Kidney epithelial cell (primary cell): ENCODE data around the gene SDK2. TPM values are rescaled to one million over a fixed set of nuclear protein-coding genes. Genes with fewer than 3 reads are reported as not detected.
"Not testable (repeated sequence)": the region's sequence is repeated elsewhere in the genome, so short reads cannot be mapped to it uniquely, and the experiment has no call there.

Experiments used
- DNase-seq: peaks from one replicate; pipeline ENCODE4 v3.0.0-alpha.2; 2010; ENCODE audit warnings: low read depth
- H3K27me3 ChIP-seq: 2 replicates; pipeline ENCODE4 v1.6.0; 2011; ENCODE audit warnings: low read length; ENCODE audit not compliant: control insufficient read depth, insufficient read depth
- H3K36me3 ChIP-seq: 2 replicates; pipeline ENCODE4 v1.5.1; 2011; ENCODE audit warnings: low read length; ENCODE audit not compliant: control insufficient read depth, insufficient read depth
- H3K4me3 ChIP-seq: 2 replicates; pipeline ENCODE4 v1.5.1; 2011; ENCODE audit warnings: low read depth, mild to moderate bottlenecking, control low read depth, low read length
- CTCF ChIP-seq: IDR thresholded peaks from 2 replicates; pipeline ENCODE4 v1.5.1; 2011; ENCODE audit warnings: mild to moderate bottlenecking, moderate library complexity, low read length, control low read depth, inconsistent platforms; ENCODE audit not compliant: insufficient read depth, poor library complexity, severe bottlenecking
- total RNA-seq: library from RNA; depleted of rRNA; stranded (reverse); fragments of >200 nt; gene quantifications from 2 replicates; pipeline ENCODE4 v1.2.3, GENCODE V29; 2015

SDK2 gene
- total RNA-seq, 1 donor from 2014 or later: 1.2 TPM

- TF ChIP-seq CTCF: no peak
- H3K4me3 ChIP-seq: no peak overlapping the region
- peaks cover 3% of the 10 kb centered on the region for H3K27me3 ChIP-seq
- DNase-seq: no peak
- H3K36me3 ChIP-seq: no peaks in the 10 kb centered on the region
Measured at GRCh38 chr17:73480740-73481139, 163.5 kb downstream of the SDK2 start.

- Histone ChIP-seq H3K36me3 (no peaks in the 10 kb centered on the region), H3K4me3 (no peak overlapping the region), H3K27me3 (peaks cover 3% of the 10 kb centered on the region)
- TF ChIP-seq CTCF: no peak
- DNase-seq: no peak
Measured at GRCh38 chr17:73478768-73479424, 165.3 kb downstream of the SDK2 start.

DNA sequence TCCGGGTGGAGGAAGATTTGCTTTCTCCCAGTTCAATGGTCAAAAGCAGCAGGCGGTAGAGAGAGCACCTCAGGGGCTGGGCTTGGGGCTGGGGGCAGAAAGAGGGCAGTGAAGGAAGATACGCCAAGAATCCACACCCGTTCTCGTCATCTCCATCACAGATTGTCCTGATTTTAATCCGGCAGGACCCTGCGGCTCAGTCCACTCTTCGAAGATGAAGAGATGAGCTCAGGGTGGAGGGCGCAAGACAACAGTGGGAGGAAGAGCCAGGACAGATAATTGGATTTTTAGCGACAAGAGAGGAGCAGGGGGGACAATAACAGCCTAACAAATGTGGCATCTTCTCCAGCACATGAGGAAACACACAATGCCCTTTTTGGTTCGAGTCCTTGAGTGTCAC lies 165.9 kb downstream of the SDK2 start:
- peaks cover 3% of the 10 kb centered on the region for H3K27me3 ChIP-seq

GRCh38 chr17:73476890-73477350 lies 167.3 kb downstream of the SDK2 start:
- no peak for TF ChIP-seq CTCF
- H3K27me3 ChIP-seq: peaks cover 3% of the 10 kb centered on the region
- no peak for DNase-seq
- H3K36me3 ChIP-seq: no peaks in the 10 kb centered on the region
- no peak overlapping the region for H3K4me3 ChIP-seq

More for the DNA sequence above, 165.9 kb downstream of the SDK2 start:
- Histone ChIP-seq H3K36me3 (no peaks in the 10 kb centered on the region), H3K4me3 (no peak overlapping the region)
- no peak for DNase-seq
- no peak for TF ChIP-seq CTCF

- no peak overlapping the region for H3K4me3 ChIP-seq
- peaks cover 3% of the 10 kb centered on the region for H3K27me3 ChIP-seq
- DNase-seq: no peak
- TF ChIP-seq CTCF: no peak
- H3K36me3 ChIP-seq: no peaks in the 10 kb centered on the region
Measured at GRCh38 chr17:73474370-73474988, 169.8 kb downstream of the SDK2 start.

DNA sequence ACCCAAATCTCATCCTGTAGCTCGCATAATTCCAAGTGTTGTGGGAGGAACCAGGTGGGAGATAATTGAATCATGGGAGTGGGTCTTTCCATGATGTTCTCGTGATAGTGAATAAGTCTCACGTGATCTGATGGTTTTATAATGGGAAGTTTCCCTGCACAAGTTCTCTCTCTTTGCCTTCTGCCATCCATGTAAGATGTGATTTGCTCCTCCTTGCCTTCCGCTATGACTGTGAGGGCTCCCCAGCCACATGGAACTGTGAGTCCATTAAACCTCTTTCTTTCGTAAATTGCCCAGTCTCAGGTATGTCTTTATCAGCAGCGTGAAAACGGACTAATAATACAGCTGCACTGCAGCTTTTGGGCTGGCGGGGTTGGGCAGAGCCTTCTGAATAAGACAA lies 171.5 kb downstream of the SDK2 start:
- not testable (repeated sequence) for DNase-seq, H3K4me3 ChIP-seq, H3K36me3 ChIP-seq, H3K27me3 ChIP-seq
